ENCODE results near the gene CHST2.

GRCh38 chr3:143168855-143169192 is 49.3 kb downstream of the CHST2 start:
- TF ChIP-seq POLR2AphosphoS5 (IDR thresholded peaks at IDR 0.05) (no peak), POLR2A (IDR thresholded peaks at IDR 0.05) (no peak), CTCF (IDR thresholded peaks at IDR 0.05) (no peak)
